A549 treated with RU486 at 1 μM for 4 hours (cell line): ENCODE results near the gene ZNF148. TPM values are rescaled to one million over a fixed set of nuclear protein-coding genes. Genes with fewer than 3 reads are reported as not detected.

Source experiments
- total RNA-seq: library from RNA; stranded (reverse); fragments of 200-300 nt; extraction: Qiagen RNA extraction; gene quantifications from 5 replicates; pipeline ENCODE4 v1.2.3, GENCODE V29; 2022; ENCODE audit warnings: low read depth

ZNF148 gene
- total RNA-seq: 7.1 to 10.8 TPM (median 10.2 TPM) in 5 replicates

DNA sequence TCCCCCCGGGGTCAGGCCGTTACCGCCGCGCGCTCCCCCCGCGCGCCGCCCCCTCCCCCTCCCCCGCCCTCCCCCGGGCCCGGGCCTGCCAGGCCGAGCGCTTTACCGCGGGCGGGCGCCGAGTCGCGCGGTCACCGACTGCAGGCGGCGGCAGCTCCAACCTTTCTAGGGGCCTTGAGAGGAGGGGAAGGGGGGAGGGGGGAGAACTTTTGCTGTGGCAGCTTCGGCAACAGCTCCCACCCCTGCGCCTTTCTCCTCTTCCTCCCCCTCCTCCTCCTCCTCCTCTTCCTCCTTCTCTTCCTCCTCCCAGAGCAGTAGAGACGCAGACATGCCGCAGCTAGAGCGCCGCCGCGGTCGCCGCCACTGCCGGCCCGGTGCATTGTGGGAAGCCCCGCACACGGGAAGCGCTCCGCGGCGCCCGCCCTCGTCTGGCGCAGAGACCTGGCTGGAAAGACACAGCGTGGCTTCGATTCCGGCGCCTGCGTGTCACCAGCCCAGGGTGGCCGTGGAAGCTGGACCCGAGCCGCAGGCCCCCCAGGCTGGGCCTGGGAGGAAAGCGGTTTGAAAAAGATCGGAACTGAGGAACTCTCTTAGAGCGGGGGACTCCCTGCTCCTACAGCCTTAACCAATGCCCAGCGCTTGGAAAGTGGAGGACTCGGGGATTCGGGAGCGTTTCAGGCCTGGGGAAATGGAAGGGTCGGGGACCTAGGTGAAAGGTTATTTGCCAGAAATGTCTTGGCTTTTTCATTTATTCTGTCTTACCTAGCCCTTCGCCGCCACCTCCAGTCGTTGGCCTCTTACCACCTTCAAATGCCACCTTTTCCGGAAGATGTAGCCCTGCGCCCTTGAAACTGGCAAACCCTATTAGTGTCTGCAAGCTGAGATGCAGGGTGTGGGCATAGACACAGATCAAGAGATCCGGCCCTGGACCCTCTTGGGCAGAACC lies at the start of gene ZNF148:
Gene ZNF148, minus strand, starts transcription at position 330 of the 946 bp plus-strand sequence. CDS start 61,685 bp downstream, outside the sequence.

DNA sequence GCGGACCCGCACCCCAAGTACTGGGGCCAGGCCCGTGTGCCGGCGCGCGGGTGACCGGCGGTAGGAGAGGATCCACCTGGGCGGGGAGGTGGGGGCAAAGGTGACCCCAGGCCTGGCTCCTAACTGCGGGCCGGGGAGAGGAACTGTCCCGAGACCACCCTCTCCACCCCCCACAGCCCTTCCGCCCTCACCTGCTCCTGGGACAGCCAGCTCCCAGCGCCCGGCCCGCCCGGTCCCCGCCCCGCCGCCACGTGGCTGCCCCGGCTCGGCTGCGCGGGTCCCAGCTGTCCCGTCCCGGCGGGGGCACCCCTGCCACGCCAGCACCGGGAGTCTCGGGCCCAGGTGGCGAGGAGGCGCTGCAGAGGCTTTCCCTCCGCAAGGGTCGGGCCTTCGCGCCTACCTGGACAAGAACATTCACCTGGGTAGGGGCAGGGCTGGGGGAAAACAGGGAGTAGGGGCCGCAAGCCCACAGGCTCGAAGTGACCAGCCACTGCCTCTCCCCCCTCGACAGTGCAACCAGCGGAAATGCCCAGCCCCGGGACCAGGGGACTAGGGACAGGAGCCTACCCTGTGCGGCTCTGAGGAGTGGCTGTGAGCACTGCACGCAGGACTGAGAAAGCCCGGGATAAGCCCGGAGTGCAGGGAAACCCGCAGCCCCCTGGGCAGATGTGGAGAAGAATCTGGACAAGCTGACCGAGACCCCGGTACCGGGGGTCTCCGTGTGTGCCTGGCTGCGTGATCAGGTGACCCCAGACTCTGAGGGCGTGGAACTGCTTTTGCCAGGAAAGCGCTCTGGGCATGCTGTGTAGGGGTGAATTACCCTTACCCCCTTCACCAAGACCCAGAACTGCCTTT lies 162.4 kb downstream of the ZNF148 start, which contains the start of gene SLC12A8:
Gene SLC12A8, minus strand, starts transcription at position 240 of the 855 bp plus-strand sequence. CDS start 1,399 bp downstream, outside the sequence.

Other genes with a start within 250 kb of the ZNF148 start
- 0.87 to 1.6 TPM (median 1.4 TPM) in 5 replicates for gene SLC12A8, start 162.6 kb downstream of the ZNF148 start, total RNA-seq
- gene SNX4, start 144.9 kb upstream of the ZNF148 start, total RNA-seq: 18.0 to 27.1 TPM (median 21.9 TPM) in 5 replicates
- 5.1 to 8.4 TPM (median 7.8 TPM) in 5 replicates for gene OSBPL11, start 220.2 kb upstream of the ZNF148 start, total RNA-seq